Kidney (tissue), 14 donors: ENCODE results near the gene PPP2R1B. TPM values are rescaled to one million over a fixed set of nuclear protein-coding genes. Genes with fewer than 3 reads are reported as not detected.

Source experiments
- DNase-seq, 5 donors: peaks; one replicate each; pipeline ENCODE4 v3.0.0-alpha.2; 2013 to 2020
- FAIRE-seq: peaks from 2 replicates; lab custom pipeline; 2012; peaks lifted over from hg19 to GRCh38; lab: Jason Lieb, UNC
- H3K27ac ChIP-seq, 2 donors: one replicate each; pipeline ENCODE4 v1.7.0; 2013; ENCODE audit warnings: low read depth in 2 of 2, low read length in 2 of 2, inconsistent platforms in 1 of 2
- H3K27me3 ChIP-seq: one replicate; pipeline ENCODE4 v1.7.1; 2013; ENCODE audit warnings: low read length, inconsistent platforms; ENCODE audit not compliant: control insufficient read depth, insufficient read depth
- H3K36me3 ChIP-seq, 3 donors: one replicate each; pipeline versions ENCODE4 v1.7.0 to v1.7.1; 2013; ENCODE audit warnings: low read length in 3 of 3, control low read depth in 1 of 3, inconsistent platforms in 1 of 3; ENCODE audit not compliant: insufficient read depth in 3 of 3, control insufficient read depth in 2 of 3
- H3K4me1 ChIP-seq, 3 donors: one replicate each; pipeline versions ENCODE4 v1.7.0 to v1.7.1; 2013; ENCODE audit warnings: low read length in 3 of 3, inconsistent platforms in 1 of 3, low read depth in 1 of 3; ENCODE audit not compliant: control insufficient read depth in 2 of 3, insufficient read depth in 2 of 3
- H3K4me3 ChIP-seq, 3 donors: one replicate each; pipeline versions ENCODE4 v1.7.0 to v1.8.1; 2013; ENCODE audit warnings: low read length in 3 of 3, control low read depth in 1 of 3, inconsistent platforms in 1 of 3
- H3K9ac ChIP-seq, 3 donors: one replicate each; pipeline versions ENCODE4 v1.7.0 to v1.7.1; 2013; ENCODE audit warnings: low read length in 3 of 3, control low read depth in 1 of 3, inconsistent platforms in 1 of 3
- H3K9me3 ChIP-seq, 3 donors: one replicate each; pipeline versions ENCODE4 v1.7.0 to v1.7.1; 2013; ENCODE audit warnings: low read length in 3 of 3, control low read depth in 1 of 3, inconsistent platforms in 1 of 3; ENCODE audit not compliant: control insufficient read depth in 2 of 3, insufficient read depth in 1 of 3
- CTCF ChIP-seq: IDR thresholded peaks from 3 replicates; pipeline ENCODE4 v1.5.1; 2012; ENCODE audit warnings: mild to moderate bottlenecking, moderate library complexity, borderline replicate concordance; ENCODE audit not compliant: insufficient read depth; ENCODE audit errors: extremely low read depth
- intact Hi-C: fragments of 100-400 bp; cut with DNase I; formaldehyde crosslinking; loops from one replicate; pipeline ENCODE4 v1.11.1; 2022
- polyA plus RNA-seq: library from polyadenylated mRNA; stranded (reverse); fragments of 350-450 nt; fragmentation: Illumina TruSeq; extraction: RNeasy Lipid Tissue Mini Kit (QIAGEN cat#74804); gene quantifications from one replicate; pipeline ENCODE4 v1.2.3, GENCODE V29; 2014; ENCODE audit warnings: low read depth, low replicate concordance; ENCODE audit not compliant: insufficient read depth
- total RNA-seq: library from RNA; stranded (reverse); fragmentation: NEBNext Ultra II Directional; extraction: Animal tissue kit (Norgen Biotek cat#: 25700); gene quantifications from one replicate; pipeline ENCODE4 v1.2.1, GENCODE V29; 2021
- donor health status: control.
- donor health status: control.
- donor health status: control.
- donor health status: control.
- donor health status: control.
- donor health status: DM: yes; HTN: yes; CAD: no.
- donor health status: Normal renal cell carcinoma (clear cell type).

PPP2R1B gene
- total and polyA plus RNA-seq, 2 donors from 2014 or later: 11.7 to 35.5 TPM

DNA sequence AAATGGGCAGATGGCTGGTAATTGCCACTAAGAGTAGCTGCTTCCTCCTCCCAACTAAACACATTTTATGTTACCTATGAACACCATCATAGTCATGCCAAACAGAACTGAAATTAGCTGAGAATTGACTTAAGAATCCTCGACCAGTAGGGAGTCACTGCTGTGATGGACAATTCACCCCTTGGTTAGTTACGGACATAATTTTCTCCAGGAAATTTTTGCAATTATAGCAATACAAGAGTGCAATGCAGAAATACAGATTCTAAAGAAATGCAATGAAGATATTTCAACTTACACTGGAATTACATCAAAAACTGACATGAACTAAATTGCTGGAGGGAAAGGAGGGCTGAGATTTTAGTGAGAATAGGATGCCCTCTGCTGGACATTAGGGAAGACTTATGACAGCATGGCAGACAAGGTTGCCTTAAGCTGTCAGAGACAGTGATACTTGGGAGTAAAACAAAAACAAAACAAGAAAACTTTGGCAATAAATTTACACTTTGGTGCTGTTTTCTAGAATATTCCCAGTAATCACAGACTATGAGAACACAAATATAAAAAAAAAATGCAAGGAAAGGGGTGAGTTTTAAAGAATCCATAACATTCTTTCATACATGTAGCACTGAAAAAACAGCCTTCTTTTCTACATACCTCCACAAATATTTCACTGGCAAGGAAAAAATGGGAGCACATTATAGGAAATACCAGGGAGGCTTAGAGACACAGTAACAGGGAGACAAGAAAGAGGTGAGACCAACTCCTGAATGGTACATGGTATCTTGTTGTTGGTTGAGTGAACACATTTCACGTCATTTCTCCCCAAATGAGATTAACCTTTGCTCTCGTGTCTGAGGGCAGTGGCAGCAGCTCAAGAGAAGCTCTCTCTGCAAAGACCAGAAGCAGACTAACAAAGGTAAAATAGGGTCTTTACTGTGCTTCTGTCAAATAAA, 11.2 kb upstream of the PPP2R1B start:
- Histone ChIP-seq H3K9me3 (no peaks in the 10 kb centered on the region), H3K27ac (peak overlapping the region; percentile 54 to 68), H3K9ac (peak overlapping the region in 1 of 3 donors; percentile 23), H3K4me3 (no peak overlapping the region), H3K27me3 (no peaks in the 10 kb centered on the region), H3K4me1 (peaks cover 0 to 33% (median 5%) of the 10 kb centered on the region in 3 donors), H3K36me3 (no peaks in the 10 kb centered on the region)
- TF ChIP-seq CTCF: peak; percentile 83
- FAIRE-seq (peak; percentile 82), DNase-seq (peak in 3 of 5 donors; percentile 11 to 89 (median 84))
- intact Hi-C loops: loop anchor here (5.0 kb wide), 1 partner anchor 175 kb away; the partner anchor contains the start of gene SIK2

DNA sequence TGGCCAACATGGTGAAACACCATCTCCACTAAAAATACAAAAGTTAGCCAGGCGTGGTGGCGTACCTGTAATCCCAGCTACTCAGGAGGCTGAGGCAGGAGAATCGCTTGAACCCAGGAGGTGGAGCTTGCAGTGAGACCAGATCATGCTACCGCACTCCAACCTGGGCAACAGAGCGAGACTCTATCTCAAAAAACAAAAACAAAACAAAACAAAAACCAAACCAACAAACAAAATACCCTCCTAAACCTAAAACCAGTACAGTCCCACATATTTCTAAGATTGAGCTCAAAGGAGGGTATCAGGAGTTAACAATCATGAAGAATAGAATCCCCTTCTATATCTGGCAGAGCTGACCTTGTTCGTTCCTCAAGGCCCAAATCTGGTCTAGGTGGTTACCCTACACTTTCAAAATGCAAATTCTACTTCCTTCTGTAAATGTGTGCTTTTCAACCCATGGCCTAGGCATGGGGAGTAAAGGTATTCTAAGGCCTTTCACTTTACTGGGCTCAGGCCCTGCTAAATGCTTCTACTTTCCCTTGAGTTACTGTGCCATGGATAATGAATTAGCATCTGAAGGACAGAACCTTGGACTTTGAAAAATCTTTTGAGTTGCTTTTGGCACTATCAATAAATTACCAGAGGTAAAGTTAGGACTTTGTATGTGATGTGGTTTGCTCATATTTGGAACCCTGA, 10.4 kb upstream of the PPP2R1B start:
- no peaks in the 10 kb centered on the region for H3K9me3 ChIP-seq
- intact Hi-C loops: loop anchor here (5.0 kb wide), 1 partner anchor 174 kb away; the partner anchor contains the start of gene SIK2
- no peak for TF ChIP-seq CTCF
- FAIRE-seq: no peak
- H3K27ac ChIP-seq: peak overlapping the region; percentile 54 to 68
- H3K4me3 ChIP-seq: no peak overlapping the region
- H3K9ac ChIP-seq: no peak overlapping the region
- no peak for DNase-seq
- no peaks in the 10 kb centered on the region for H3K27me3 ChIP-seq
- peaks cover 0 to 33% (median 5%) of the 10 kb centered on the region in 3 donors for H3K4me1 ChIP-seq
- no peaks in the 10 kb centered on the region for H3K36me3 ChIP-seq

DNA sequence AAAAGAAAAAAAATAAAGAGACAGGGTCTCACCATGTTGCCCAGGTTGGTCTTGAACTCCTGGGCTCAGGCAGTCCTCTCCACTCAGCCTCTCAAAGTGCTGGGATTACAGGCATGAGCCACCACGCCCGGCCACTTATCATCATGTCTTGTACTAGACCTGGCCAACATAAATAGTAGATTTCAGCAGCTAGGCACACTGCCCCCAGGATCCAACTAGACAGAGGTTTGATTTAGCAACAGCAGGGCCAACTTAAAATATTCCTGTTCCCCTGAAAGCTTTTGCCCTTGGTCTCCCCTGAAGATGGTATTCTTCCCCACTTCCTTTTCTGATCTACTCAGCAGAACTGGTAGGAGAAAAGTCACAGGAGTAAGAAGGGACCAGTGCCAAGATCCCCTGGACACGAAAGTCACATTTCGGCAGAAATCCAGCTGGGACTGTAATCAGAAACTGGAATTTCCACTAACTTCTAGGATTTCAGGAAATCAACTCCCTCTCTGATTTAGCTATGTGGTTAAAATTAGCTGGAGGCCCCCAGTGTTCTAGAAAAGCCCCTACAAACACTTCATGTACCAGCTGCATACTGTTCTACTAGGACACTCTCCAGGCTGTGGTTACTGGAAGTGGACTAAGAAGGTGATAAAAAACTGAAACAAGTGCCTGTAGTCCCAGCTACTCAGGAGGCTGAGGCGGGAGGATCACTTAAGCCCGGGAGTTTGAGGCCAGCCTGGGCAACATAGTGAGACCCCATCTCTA, 8.9 kb upstream of the PPP2R1B start:
- FAIRE-seq (no peak), DNase-seq (peak in 3 of 5 donors; percentile 14 to 79 (median 45))
- peak overlapping the region; percentile 36 to 60 for H3K27ac ChIP-seq
- no peak for TF ChIP-seq CTCF
- no peaks in the 10 kb centered on the region for H3K27me3 ChIP-seq
- peaks cover 0 to 33% (median 5%) of the 10 kb centered on the region in 3 donors for H3K4me1 ChIP-seq
- intact Hi-C loops: loop anchor here (5.0 kb wide), 1 partner anchor 173 kb away; the partner anchor contains the start of gene SIK2
- H3K4me3 ChIP-seq: no peak overlapping the region
- H3K9ac ChIP-seq: peak overlapping the region in 1 of 3 donors; percentile 27
- H3K36me3 ChIP-seq: no peaks in the 10 kb centered on the region
- no peaks in the 10 kb centered on the region for H3K9me3 ChIP-seq
